Central memory CD8-positive, alpha-beta T cell (primary cell): ENCODE data around the gene NFYB.

Source experiments
- ATAC-seq: fragments of 150-1000 bp; cut with Tn5 transposase; replicated peaks from 2 replicates; pipeline ENCODE4 v1.10.0; 2022; ENCODE audit warnings: mild to moderate bottlenecking, moderate FRiP score, moderate number of reproducible peaks; ENCODE audit not compliant: poor library complexity, severe bottlenecking; ENCODE audit errors: extremely low read depth
- DNase-seq, 2 donors: peaks; one replicate each; pipeline ENCODE4 v3.0.0; 2021; ENCODE audit warnings: low spot score in 2 of 2
- H3K27ac Mint-ChIP-seq: one replicate; pipeline ENCODE4 v1.8.0; 2022; ENCODE audit warnings: low read depth, mild to moderate bottlenecking, moderate library complexity, mixed read lengths
- H3K27me3 Mint-ChIP-seq: one replicate; pipeline ENCODE4 v1.8.0; 2022; ENCODE audit warnings: mixed read lengths
- H3K36me3 Mint-ChIP-seq: one replicate; pipeline ENCODE4 v1.8.0; 2022; ENCODE audit warnings: mild to moderate bottlenecking, moderate library complexity, mixed read lengths; ENCODE audit not compliant: insufficient read depth
- H3K4me1 Mint-ChIP-seq: one replicate; pipeline ENCODE4 v1.8.0; 2022; ENCODE audit warnings: mixed read lengths
- H3K4me3 Mint-ChIP-seq: one replicate; pipeline ENCODE4 v1.8.0; 2022; ENCODE audit warnings: mild to moderate bottlenecking, moderate library complexity, mixed read lengths
- H3K9me3 Mint-ChIP-seq: one replicate; pipeline ENCODE4 v1.8.0; 2022; ENCODE audit warnings: mixed read lengths

The NFYB gene

GRCh38 chr12:104150416-104150815 is 12.4 kb upstream of the NFYB start:
- DNase-seq (no peak), ATAC-seq (no peak)
- Mint-ChIP-seq H3K9me3 (no peaks in the 10 kb centered on the region), H3K4me1 (peaks cover 8% of the 10 kb centered on the region), H3K4me3 (no peak overlapping the region), H3K36me3 (no peaks in the 10 kb centered on the region), H3K27ac (no peak overlapping the region), H3K27me3 (peaks cover 36% of the 10 kb centered on the region)

- no peaks in the 10 kb centered on the region for H3K36me3 Mint-ChIP-seq
- H3K4me3 Mint-ChIP-seq: no peak overlapping the region
- H3K27me3 Mint-ChIP-seq: peaks cover 36% of the 10 kb centered on the region
- H3K4me1 Mint-ChIP-seq: no peaks in the 10 kb centered on the region
- no peak for DNase-seq
- H3K27ac Mint-ChIP-seq: no peak overlapping the region
- H3K9me3 Mint-ChIP-seq: no peaks in the 10 kb centered on the region
- ATAC-seq: no peak
Measured at GRCh38 chr12:104147346-104147745, 9.3 kb upstream of the NFYB start.

GRCh38 chr12:104143918-104144317 is 5.9 kb upstream of the NFYB start:
- Mint-ChIP-seq H3K9me3 (no peaks in the 10 kb centered on the region), H3K4me3 (no peak overlapping the region), H3K36me3 (no peaks in the 10 kb centered on the region), H3K4me1 (no peaks in the 10 kb centered on the region), H3K27ac (no peak overlapping the region), H3K27me3 (peaks cover 11% of the 10 kb centered on the region)
- no peak for ATAC-seq
- no peak for DNase-seq

- H3K4me1 Mint-ChIP-seq: no peaks in the 10 kb centered on the region
- H3K27ac Mint-ChIP-seq: no peak overlapping the region
- no peak for ATAC-seq
- H3K9me3 Mint-ChIP-seq: no peaks in the 10 kb centered on the region
- H3K27me3 Mint-ChIP-seq: peaks cover 2% of the 10 kb centered on the region
- no peak for DNase-seq
- peaks cover 3% of the 10 kb centered on the region for H3K36me3 Mint-ChIP-seq
- H3K4me3 Mint-ChIP-seq: no peak overlapping the region
Measured at GRCh38 chr12:104143002-104143401, 5.0 kb upstream of the NFYB start.

- H3K27ac Mint-ChIP-seq: no peak overlapping the region
- H3K4me3 Mint-ChIP-seq: no peak overlapping the region
- ATAC-seq: no peak
Measured at GRCh38 chr12:104142543-104142942, 4.5 kb upstream of the NFYB start.

GRCh38 chr12:104138797-104139152 is 765 bp upstream of the NFYB start:
- Mint-ChIP-seq H3K27me3 (no peaks in the 10 kb centered on the region), H3K4me3 (peak overlapping the region; percentile 67), H3K36me3 (peaks cover 3% of the 10 kb centered on the region), H3K4me1 (peaks cover 12% of the 10 kb centered on the region), H3K9me3 (no peaks in the 10 kb centered on the region), H3K27ac (no peak overlapping the region)
- ATAC-seq (no peak), DNase-seq (no peak)

More at GRCh38 chr12:104142543-104142942, 4.5 kb upstream of the NFYB start:
- Mint-ChIP-seq H3K4me1 (no peaks in the 10 kb centered on the region), H3K36me3 (peaks cover 3% of the 10 kb centered on the region), H3K9me3 (no peaks in the 10 kb centered on the region), H3K27me3 (no peaks in the 10 kb centered on the region)
- DNase-seq: no peak

- peaks cover 7% of the 10 kb centered on the region for H3K36me3 Mint-ChIP-seq
- DNase-seq: peak; percentile 24 to 32
- peak; percentile 12 for ATAC-seq
- H3K4me1 Mint-ChIP-seq: peaks cover 16% of the 10 kb centered on the region
- no peak overlapping the region for H3K27ac Mint-ChIP-seq
- H3K4me3 Mint-ChIP-seq: peak overlapping the region; percentile 72
- H3K27me3 Mint-ChIP-seq: no peaks in the 10 kb centered on the region
- H3K9me3 Mint-ChIP-seq: no peaks in the 10 kb centered on the region
Measured at GRCh38 chr12:104137001-104137901, 759 bp downstream of the NFYB start.

GRCh38 chr12:104136577-104136976 is 1.4 kb downstream of the NFYB start:
- H3K27me3 Mint-ChIP-seq: no peaks in the 10 kb centered on the region
- peaks cover 10% of the 10 kb centered on the region for H3K36me3 Mint-ChIP-seq
- peaks cover 21% of the 10 kb centered on the region for H3K4me1 Mint-ChIP-seq
- DNase-seq (no peak), ATAC-seq (no peak)
- H3K9me3 Mint-ChIP-seq: no peaks in the 10 kb centered on the region
- H3K27ac Mint-ChIP-seq: no peak overlapping the region
- peak overlapping the region; percentile 72 for H3K4me3 Mint-ChIP-seq

GRCh38 chr12:104134882-104135281 is 3.1 kb downstream of the NFYB start:
- no peak for DNase-seq
- ATAC-seq: no peak
- no peak overlapping the region for H3K4me3 Mint-ChIP-seq
- H3K27me3 Mint-ChIP-seq: no peaks in the 10 kb centered on the region
- no peaks in the 10 kb centered on the region for H3K9me3 Mint-ChIP-seq
- H3K36me3 Mint-ChIP-seq: peaks cover 15% of the 10 kb centered on the region
- H3K4me1 Mint-ChIP-seq: peaks cover 27% of the 10 kb centered on the region
- no peak overlapping the region for H3K27ac Mint-ChIP-seq

GRCh38 chr12:104133866-104134265 is 4.1 kb downstream of the NFYB start:
- Mint-ChIP-seq H3K36me3 (peaks cover 20% of the 10 kb centered on the region), H3K4me1 (peaks cover 34% of the 10 kb centered on the region), H3K4me3 (no peak overlapping the region), H3K27ac (no peak overlapping the region), H3K27me3 (no peaks in the 10 kb centered on the region), H3K9me3 (no peaks in the 10 kb centered on the region)
- DNase-seq: no peak
- no peak for ATAC-seq

GRCh38 chr12:104133321-104133720 is 4.7 kb downstream of the NFYB start:
- Mint-ChIP-seq H3K4me1 (peaks cover 34% of the 10 kb centered on the region), H3K27ac (no peak overlapping the region), H3K36me3 (peaks cover 22% of the 10 kb centered on the region), H3K9me3 (no peaks in the 10 kb centered on the region), H3K27me3 (no peaks in the 10 kb centered on the region), H3K4me3 (no peak overlapping the region)
- ATAC-seq (no peak), DNase-seq (no peak)

GRCh38 chr12:104132351-104132956 is 5.6 kb downstream of the NFYB start:
- no peak for ATAC-seq
- no peak overlapping the region for H3K27ac Mint-ChIP-seq

GRCh38 chr12:104131609-104132008 is 6.4 kb downstream of the NFYB start:
- Mint-ChIP-seq H3K4me1 (peaks cover 30% of the 10 kb centered on the region), H3K9me3 (no peaks in the 10 kb centered on the region), H3K36me3 (peaks cover 35% of the 10 kb centered on the region), H3K27ac (peak overlapping the region; percentile 32), H3K4me3 (no peak overlapping the region), H3K27me3 (no peaks in the 10 kb centered on the region)
- ATAC-seq (no peak), DNase-seq (no peak)

More at GRCh38 chr12:104132351-104132956, 5.6 kb downstream of the NFYB start:
- DNase-seq: no peak
- no peak overlapping the region for H3K4me3 Mint-ChIP-seq
- H3K27me3 Mint-ChIP-seq: no peaks in the 10 kb centered on the region
- no peaks in the 10 kb centered on the region for H3K9me3 Mint-ChIP-seq
- peaks cover 34% of the 10 kb centered on the region for H3K4me1 Mint-ChIP-seq
- peaks cover 30% of the 10 kb centered on the region for H3K36me3 Mint-ChIP-seq
